ENCODE data around the gene NXPH2.
"Not testable (repeated sequence)": the region's sequence is repeated elsewhere in the genome, so short reads cannot be mapped to it uniquely, and the experiment has no call there.

The NXPH2 gene

DNA sequence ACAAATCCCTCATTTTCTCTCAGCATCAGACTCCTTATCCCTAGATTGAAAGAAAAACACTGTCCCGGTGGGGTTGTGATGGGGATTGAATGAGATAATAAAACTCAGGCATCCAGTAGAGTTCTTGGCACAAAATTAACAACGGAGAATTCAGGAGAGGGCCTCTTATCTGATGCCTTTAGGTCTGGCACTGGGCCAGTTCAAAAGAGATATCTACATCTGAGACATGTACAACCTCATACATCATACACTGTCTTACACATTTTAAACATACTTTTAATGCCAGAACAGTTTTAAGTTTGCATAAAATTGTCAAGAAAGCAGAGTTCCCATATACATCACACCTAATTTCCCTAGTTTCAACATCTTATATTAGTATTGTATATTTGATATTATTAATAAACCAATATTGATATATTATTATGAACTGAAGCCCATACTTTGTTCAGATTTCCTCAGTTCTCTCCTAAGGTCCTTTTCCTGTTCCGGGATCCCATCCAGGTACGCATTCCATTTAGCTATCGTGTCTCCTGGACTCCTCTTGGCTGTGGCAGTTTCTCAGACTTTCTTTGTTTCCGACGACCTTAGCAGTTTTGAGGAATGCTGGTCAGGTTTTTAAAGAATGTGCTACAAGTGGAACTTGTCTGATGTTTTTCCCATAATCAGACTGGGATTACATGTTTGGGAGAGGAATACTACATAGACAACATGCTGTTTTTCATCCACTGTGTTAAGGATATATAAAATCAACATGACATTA lies 27.8 kb downstream of the NXPH2 start:
- no peak for ATAC-seq
- no peak for DNase-seq

DNA sequence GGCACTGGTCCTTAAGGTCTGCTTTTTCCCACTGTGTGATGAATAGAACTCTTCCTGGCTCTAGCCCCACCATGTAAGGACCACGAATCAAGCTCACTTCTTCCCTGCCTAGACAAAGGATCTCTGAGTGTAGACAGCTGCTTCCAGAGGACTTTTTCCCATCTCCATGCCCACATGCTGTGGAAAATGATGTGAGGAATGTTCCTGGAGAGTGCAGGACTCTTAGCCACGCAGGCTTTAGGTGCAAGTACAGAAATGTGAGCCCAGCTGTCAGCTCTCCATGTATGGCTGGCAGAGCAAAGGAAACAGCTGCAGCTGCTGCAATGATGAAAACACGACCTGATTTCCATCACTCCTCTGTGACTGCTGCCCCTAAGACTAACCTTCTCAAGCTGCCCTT lies 35.5 kb downstream of the NXPH2 start:
- ATAC-seq (no peak), DNase-seq (no peak)

DNA sequence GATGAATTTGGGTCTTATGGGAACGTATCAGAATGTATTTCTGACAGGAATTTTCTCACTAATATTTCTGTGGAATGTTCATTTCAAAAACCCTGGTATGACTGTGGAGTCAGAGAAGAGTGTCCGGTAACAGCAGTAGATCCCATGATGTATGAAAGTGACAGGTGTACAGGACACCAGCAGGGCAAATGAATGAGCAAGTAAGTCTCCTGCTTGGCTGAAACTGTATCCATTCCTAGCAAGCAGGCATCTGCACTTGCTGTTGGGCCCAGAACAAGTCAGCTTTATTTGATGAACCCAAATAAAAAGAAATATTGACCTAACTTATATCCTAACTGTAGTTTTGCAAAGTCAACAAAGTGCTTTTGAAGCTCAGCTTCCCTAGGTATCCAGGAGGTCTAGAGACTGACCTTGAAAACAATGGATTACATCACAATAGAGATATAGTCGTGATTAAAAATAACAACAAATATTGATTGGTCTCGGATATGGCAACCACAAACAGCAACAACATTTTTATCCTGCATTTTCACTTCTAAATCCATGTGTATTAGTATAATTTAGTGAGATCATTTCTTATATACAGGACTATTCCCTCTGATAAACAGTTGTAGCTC lies 37.6 kb downstream of the NXPH2 start:
- no peak for DNase-seq
- ATAC-seq = no peak

DNA sequence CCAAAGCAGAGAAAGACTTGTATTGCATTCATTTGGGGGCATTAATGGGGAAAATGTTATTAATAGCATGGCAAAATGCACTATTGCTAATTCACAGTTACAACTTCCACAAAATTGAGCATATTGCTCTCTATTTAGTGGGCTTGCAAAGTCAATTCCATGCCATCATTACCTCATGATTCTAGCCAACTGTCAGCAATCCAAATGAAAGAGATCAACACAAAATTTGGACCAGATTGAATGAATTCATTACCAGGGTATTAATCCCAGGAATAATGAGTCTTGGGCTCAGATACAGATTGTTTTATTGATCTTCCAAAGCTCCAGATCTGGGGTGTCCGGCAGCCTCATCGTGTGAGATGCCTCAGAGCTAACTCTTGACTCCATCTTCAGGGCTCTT lies 38.3 kb downstream of the NXPH2 start:
- no peak for ATAC-seq
- no peak for DNase-seq

DNA sequence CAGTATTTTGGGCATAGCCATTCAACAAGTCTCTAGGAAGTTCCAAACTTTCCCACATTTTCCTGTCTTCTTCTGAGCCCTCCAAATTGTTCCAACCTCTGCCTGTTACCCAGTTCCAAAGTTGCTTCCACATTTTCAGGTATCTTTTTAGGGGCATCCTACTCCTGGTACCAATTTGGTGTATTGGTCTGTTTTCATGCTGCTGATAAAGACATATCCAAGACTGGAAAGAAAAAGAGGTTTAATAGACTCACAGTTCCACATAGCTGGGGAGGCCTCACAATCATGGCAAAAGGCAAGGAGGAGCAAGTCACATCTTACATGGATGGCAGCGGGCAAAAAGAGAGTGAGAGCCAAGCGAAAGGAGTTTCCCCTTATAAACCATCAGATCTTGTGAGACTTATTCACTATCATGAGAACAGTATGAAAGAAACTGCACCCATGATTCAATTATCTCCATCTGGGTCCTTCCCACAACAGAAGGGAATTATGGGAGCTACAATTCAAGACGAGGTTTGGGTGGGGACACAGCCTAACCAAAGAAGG lies 43.1 kb downstream of the NXPH2 start:
- not testable (repeated sequence) for ATAC-seq, DNase-seq

DNA sequence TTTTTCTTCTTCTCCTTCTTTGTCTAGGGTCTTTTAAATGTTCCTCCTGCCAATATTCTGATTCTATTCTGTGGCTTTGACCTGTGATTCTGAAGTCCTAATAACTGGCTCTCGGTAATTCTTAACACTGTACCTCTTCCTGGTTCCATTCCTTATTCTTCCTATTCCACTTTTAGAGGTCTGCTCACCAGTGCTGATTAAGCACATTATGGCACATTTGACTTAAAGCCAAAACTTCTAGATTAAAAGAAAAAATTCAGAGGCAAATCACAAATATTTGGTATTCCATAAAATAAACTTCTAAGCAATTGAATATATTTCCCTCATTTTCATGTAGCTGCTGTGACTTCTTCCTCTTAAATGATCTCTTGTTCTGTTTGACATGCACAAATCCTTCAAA lies 47.5 kb downstream of the NXPH2 start:
- ATAC-seq (no peak), DNase-seq (no peak)

DNA sequence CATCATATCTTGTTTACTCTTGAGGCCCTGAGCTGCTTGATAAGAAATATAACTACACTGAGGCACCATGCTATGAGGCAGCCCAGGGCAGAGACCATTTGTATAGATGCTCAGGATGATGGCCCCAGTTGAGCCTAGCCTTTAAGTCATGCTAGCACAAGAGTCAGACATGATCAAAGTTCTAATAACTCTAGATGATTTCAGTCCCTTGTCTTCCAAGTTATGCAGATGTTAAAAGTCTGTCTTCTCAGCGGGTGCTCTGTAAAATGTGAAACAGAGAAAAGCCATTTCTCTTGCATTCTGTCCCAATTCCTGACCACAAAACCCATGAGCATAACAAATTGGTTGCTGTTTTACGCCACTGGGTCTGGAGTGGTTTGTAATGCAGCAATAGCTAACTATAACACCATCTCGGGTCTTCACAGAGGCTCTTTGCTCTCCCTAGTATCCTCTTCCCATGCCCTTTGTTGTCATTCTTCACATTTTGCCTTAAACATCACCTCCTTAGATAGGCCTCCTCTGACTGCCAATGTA lies 49.6 kb downstream of the NXPH2 start:
- DNase-seq (no peak), ATAC-seq (no peak)

DNA sequence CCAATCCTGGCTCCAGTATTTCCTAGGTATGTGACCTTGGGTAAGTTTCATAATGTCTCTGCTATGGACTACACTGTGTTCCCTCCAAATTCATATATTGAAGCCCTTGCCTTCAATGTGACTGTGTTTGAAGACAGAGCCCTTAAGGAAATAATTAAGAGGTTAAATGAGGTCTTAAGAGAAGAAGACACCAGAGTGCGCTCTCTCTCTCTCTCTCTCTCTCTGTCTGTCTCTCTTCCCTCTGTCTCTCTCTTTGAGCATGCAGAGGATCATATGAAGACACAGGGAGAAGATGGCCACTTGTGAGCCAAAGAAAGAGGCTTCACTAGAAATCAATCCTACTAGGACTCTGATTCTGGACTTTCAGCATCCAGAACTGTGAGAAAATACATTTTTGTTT lies 52.2 kb downstream of the NXPH2 start:
- ATAC-seq (no peak), DNase-seq (no peak)

DNA sequence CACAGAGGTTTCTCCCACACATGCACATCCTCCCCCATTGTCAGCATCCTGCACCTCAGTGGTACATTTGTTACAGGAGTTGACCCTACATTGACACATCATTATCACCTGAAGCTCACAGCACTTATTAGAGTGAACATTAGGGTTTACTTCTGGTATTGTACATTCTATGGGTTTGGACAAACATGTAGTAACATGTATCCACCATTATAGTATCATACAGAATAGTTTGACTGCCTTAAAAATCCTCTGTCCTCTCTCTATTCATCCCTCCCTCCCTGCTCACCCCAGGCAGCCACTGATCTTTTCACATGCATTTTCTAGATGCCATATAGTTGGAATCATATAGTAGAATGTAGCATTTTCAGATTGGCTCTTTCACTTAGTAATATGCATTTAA lies 53.5 kb downstream of the NXPH2 start:
- no peak for DNase-seq
- no peak for ATAC-seq

DNA sequence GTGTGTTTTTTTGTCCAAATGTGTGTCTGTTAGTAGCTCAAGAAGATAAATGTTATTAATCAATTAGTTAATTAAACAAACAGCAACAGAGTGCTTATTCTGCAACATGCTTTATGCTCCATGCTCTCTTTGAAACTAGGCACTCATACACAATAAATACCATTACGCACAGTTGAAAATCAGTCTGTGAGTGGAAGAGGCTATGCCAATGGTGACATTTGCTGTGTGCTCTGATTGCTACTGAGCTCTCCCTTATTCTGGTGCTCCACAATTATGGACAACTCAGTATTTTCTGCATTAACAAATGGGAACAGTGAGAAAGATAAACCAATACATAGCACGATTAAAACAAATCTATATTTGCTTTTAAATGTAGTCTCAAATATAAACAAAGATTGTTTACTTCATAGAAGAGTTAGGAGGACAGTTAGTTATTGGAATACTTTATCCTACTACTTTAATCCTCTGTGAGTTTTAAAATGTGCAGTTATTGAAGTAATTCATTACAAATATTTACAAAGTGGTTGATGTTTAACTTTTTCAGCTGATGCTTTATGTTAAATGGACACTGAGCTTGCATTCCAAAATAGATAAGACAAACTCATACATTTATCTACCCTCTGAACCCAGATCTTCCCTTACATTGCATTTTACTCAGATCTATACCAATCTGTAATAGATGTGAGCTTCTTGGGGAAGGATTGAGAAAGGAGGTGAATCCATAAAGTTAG lies 55.3 kb downstream of the NXPH2 start:
- no peak for ATAC-seq

DNA sequence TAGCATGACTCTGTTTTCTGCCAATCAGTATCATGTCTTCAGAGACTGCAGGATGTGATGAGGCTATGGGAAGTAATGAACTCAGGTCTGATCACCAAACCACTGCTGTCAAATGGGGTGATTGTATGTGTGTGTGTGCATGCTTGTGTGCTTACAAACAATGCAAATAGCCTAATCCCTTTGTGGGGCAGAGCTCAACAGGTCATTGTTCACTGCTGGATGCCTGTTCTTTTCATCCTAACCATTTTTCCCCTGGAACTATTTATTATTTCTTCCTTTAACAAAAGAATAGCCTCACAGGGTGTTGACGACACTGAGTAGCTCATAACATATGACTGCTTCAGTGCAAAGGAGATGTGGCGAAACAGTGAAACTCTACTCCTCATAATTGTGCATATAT lies 55.9 kb downstream of the NXPH2 start:
- no peak for ATAC-seq
- no peak for DNase-seq

More for the DNA sequence above, 55.3 kb downstream of the NXPH2 start:
- no peak for DNase-seq

DNA sequence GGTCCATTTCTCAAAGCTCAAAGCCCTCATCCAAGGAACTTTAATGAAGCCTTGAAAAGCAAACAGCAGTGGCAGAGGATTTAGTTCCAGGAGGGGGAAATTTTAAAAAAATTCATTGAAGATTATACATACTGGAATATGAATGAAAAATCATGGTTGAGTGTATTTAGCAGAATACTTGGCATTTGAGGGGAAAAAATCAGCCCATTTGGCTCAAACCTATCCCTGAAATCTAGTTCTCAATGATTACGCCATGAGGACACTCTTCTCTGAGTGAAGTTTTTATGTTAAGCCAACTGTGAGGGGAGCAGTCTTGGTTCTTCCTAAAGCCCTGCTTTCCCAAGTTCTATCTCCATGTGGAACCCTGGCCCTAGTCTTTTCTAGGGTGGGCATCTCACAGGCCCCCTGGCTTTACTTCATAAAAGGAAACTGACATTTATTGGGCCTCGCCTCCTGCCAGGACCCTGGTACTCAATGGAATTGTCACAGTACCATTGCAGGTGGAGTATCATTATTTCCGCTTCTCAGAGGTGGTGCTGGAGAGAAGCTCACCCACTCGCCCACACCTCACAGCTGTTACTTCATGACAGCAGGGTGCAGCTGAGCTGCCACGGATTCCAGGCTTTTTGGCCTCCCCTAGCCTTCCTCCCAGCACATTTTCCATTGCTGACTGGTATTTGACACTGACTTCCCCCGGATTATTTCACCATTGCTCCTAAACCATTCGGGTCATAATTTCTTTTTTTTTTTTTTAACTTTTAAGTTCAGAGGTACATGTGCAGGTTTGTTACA lies 56.8 kb downstream of the NXPH2 start:
- no peak for DNase-seq

DNA sequence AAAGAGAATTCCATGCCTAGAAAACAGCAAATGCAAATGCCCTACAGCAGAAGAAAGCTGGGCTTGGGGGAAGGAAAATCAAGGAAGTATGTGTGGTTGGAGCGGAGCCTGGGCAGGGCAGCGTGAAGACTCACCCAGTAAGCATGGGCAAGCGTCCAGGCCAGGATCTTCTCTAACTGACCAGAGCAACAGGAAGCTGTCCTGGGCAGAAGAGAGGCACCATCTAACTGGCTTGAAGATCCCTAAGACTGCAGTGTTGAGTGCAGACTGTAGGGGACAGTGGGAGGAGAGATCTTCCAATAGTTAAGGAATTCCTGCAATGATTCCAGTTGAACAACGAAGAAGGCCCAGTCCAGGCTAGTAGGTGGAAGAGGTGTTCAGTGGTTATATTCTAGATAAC lies 57.9 kb downstream of the NXPH2 start:
- no peak for ATAC-seq
- no peak for DNase-seq

More for the DNA sequence above, 56.8 kb downstream of the NXPH2 start:
- ATAC-seq = no peak

DNA sequence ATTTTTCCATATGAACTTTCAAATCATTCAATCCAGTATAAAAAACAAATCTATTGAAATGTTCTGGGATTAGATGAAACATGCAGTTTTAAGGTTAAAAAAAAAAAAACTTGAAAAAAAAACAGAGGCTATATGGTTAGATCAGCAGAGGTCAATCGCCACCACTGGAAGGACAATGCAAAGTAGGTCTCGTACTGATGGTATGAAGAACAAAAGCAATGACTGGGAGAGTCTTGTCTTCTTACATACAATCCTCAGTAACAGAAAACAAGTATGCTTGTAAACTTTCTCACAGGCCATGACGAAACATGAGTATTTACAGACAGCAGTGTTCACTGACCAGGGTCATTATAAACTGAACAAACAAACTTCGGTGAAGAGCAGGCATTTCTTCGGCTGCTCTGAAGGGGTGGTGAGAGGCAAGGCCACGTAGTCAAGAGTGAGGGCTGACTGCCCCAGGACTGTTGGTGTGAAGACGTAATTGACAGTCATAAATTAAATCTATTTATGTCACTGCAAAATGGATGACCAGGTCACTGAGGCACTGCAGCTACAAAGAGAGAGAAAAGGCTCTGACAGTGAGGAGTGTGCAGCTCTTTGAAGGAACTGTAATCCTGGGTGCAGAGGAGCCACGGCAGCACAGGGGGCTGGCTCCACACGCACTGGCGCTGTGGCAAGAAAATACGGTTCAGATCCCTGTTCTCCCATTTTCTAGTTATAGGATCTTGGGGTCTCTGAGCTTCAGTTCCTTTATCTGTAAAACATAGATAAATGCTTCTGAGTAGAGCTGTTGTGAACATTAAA lies 60.0 kb downstream of the NXPH2 start:
- no peak for DNase-seq
- no peak for ATAC-seq

DNA sequence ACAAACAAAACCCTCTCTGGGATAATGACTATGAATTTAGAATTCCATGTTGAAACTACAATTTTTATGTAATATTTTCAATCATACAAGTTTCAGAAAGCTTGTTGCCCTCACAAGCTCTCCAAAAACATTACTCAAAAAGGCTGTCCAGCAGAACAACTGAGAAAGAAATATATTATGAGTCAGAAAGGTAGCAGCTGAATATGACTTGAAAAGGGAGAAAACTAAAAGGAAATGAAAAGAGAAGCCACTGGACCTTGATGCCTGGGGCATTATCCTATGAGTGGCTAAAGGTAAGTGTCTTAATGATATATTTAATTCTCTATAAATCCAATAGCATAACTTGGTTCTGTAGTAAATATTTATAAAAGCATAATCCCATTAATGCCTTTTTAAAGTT lies 61.8 kb downstream of the NXPH2 start:
- DNase-seq (no peak), ATAC-seq (no peak)

DNA sequence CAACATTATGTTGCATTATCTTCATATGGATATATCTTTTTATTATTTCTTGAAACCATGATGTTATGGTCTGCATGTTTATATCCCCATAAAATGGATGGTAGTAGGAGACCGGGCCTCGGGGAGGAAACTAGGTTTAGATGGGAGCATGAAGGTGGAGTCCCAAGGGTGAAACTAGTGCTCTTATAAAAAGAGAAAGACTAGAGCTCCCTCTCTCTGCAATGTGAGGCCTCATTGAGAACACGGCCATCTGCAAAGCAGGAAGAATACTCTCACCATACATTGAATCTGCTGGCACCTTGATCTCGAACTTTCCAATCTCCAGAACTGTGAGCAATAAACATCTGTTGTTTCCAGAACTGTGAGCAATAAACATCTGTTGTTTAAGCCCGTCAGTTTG lies 64.0 kb downstream of the NXPH2 start:
- no peak for DNase-seq
- no peak for ATAC-seq

DNA sequence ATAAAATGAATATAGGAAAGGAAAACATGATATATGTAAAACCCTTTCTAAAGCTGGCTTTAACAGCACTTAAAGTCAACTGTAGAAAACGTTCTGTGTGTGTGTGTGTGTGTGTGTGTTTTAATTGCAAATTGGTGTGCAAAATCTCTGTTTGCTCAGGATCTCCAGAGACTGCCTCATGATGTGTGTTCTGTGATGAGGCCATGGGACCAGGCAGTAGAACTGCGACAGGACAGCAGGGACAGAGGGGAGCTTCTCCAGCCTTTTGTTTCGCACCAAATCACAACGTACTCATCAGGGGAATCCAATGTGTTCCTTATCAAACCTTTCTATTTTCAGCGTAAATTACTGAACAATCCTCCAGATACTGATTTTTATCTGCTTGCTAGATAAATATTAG lies 66.7 kb downstream of the NXPH2 start:
- no peak for DNase-seq
- no peak for ATAC-seq

DNA sequence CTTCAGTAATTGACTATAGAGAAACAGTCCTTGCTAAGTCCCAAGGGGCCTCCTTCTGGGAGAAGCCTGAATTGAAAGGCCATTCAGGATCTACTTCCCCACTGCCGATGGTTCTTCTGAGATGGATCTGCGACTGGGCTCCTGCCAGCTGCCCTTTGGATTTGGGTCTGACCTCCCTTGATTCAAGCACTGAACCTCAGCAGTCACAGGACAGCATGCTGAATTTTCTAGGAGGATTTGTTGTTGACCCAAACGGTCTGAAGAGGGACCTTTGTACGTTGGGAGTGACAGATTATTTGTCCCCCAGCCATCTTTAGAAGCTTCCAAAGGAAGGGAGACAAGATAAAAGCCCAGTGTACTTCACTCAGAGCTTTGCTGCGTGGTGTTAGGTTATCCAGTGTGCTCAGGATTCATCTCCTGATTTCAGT lies 67.1 kb downstream of the NXPH2 start:
- DNase-seq (no peak), ATAC-seq (no peak)

DNA sequence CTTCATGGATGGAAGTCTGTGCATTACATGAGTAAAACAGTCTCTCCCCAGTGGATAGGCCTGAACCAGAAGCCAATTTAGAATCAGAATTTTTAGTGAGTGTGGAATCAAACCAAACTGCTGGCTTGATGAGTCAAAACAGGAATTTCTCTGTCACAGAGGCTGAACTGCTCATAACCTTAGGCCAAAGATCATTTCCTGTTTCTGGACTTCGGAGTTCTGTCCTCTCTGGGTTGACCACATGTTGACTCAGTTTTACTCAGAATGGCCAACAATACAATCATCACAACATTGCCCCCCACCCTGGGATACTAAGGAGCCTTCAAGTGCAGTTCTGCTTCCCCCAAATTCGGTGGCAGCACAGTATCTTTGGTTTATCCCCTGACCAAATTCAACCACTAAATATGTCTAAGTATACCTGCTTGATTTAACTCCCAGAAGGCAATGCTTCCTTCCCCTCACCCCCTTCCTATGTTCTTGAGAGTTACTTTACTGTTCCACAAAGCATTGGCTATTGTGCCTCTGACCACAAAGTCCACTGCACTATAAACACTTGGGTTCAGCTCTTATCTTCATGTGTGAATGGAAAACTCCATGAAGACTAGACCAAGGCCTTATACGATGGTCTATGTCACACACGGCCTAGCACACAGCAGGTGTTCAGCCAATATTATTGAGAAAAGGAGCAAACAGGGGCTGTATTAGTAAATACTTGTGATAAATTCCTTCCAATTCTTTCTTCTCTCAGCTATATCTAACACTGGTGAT lies 67.8 kb downstream of the NXPH2 start:
- DNase-seq = no peak
- ATAC-seq = no peak

DNA sequence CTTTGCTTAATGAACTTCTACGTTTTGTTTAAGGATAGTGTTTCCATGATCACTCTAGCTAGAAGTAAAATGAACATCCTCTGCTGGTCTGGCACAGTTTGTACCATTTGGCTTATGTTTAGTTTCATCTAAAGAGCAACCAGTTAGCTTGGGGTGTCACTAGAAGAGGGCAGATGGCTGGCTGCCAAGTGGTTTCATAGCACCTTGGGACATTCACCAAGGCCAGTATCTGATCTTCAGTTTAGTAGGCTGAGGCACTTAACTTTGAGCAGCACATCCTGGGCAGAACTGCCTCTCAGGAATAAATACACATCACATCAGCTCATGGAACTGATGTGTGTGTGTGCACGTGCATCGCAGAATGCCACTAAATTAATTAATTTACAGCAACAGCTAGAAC lies 68.4 kb downstream of the NXPH2 start:
- ATAC-seq = no peak
- no peak for DNase-seq

Data from stimulated activated naive CD8-positive, alpha-beta T cell treated with anti-CD3 and anti-CD28 coated beads, Interleukin-15, Interleukin-2, amounts not matched to agents 100 U/mL and 50 U/mL, for 24 hours (primary cell).